Measurements from ENCODE around the gene HECTD4. TPM values are rescaled to one million over a fixed set of nuclear protein-coding genes. Genes with fewer than 3 reads are reported as not detected.

Gene HECTD4
- total RNA-seq, 2 donors from 2014 or later, result 23.3 to 45.2 TPM

DNA sequence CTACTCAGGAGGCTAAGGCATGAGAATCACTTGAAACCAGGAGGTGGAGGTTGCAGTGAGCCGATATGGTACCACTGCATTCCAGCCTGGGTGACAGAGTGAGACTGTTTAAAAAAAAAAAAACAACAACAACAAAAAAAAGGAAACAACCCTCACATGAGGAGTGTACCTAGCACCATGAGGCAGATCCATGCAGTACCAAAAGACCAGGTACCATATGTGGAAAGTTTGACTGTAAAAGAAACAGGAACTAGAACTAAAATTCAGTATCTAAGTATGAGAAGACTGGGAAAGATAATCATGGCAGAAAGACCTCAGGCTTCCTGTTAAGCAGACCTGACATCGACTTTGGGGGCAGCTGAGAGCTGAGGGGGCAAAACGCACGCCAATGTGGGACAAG is 201.8 kb downstream of the HECTD4 start:
- Histone ChIP-seq H3K9me3 (no peaks in the 10 kb centered on the region), H3K36me3 (replicated peaks in 1 of 2; ENCODE audit: insufficient read depth in 1 of 2, low read depth in 2 of 2) (peaks cover 0 to 21% of the 10 kb centered on the region in 2 donors), H3K4me1 (no peaks in the 10 kb centered on the region), H3K27me3 (no peaks in the 10 kb centered on the region), H3K27ac (no peak overlapping the region), H3K4me3 (no peak overlapping the region)
- DNase-seq (no peak), ATAC-seq (no peak)
- TF ChIP-seq POLR2A (IDR thresholded peaks at IDR 0.05), result no peak
- TF ChIP-seq, protein P1, sequence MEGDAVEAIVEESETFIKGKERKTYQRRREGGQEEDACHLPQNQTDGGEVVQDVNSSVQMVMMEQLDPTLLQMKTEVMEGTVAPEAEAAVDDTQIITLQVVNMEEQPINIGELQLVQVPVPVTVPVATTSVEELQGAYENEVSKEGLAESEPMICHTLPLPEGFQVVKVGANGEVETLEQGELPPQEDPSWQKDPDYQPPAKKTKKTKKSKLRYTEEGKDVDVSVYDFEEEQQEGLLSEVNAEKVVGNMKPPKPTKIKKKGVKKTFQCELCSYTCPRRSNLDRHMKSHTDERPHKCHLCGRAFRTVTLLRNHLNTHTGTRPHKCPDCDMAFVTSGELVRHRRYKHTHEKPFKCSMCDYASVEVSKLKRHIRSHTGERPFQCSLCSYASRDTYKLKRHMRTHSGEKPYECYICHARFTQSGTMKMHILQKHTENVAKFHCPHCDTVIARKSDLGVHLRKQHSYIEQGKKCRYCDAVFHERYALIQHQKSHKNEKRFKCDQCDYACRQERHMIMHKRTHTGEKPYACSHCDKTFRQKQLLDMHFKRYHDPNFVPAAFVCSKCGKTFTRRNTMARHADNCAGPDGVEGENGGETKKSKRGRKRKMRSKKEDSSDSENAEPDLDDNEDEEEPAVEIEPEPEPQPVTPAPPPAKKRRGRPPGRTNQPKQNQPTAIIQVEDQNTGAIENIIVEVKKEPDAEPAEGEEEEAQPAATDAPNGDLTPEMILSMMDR (IDR thresholded peaks at IDR 0.05), result no peak
- WGBS, 2 donors, result 94 to 96% methylated on average over 4 of the region's 4 CpGs
- intact Hi-C loops (cut with DNase I), result no loop called here

DNA sequence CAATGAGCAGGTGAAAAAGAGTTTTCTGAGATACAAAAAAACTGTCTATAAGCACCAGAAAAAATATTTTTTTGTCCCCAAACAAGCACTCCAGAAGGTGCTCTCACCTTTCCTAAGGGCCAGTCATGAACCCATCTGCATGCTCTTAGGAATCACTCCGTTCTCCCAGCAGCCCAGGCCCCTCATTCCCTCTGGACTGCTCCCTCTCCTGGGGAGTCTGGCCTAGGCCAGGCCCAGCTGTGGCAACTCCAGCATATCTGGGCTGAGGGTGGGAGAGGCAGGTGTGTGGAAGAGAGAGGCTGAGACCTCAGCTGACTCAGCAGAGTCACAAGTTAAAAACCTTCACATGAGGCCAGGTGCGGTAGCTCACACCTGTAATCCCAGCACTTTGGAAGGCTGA is 202.3 kb downstream of the HECTD4 start:
- no peak overlapping the region for H3K27ac ChIP-seq
- WGBS, 2 donors, result 84 to 85% methylated on average over 1 to 2 of the region's 2 CpGs
- no peaks in the 10 kb centered on the region for H3K4me1 ChIP-seq
- ATAC-seq, result no peak
- no peaks in the 10 kb centered on the region for H3K27me3 ChIP-seq
- no peak overlapping the region for H3K4me3 ChIP-seq
- intact Hi-C loops (cut with DNase I), result no loop called here
- no peaks in the 10 kb centered on the region for H3K9me3 ChIP-seq
- peaks cover 0 to 21% of the 10 kb centered on the region in 2 donors for H3K36me3 ChIP-seq (replicated peaks in 1 of 2; ENCODE audit: insufficient read depth in 1 of 2, low read depth in 2 of 2)
- DNase-seq, result no peak
- TF ChIP-seq, protein P1 (IDR thresholded peaks at IDR 0.05), result no peak

DNA sequence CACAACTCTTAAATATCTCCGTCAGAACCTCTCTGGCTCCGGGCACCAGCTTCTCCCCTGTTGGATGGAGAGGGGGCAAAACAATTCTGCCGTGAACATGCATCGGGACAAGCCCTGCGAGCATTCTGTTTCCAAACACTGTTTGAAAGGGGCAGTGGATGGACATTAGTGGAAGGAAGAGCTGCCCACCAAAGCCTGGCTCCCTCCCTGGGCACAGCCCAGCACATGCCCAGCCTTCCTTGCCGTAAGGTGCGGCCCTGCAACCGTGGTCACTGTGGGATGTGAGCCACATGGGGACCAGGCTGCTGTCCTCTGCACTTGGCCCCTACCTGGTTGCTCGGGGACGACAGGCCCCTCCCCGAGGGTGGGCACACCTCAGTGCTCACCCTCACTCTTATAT is 202.9 kb downstream of the HECTD4 start:
- DNase-seq, result no peak
- TF ChIP-seq, protein P1 (IDR thresholded peaks at IDR 0.05), result no peak
- no peak for TF ChIP-seq POLR2A (IDR thresholded peaks at IDR 0.05)
- no peak for ATAC-seq
- WGBS, 2 donors, result 86 to 92% methylated on average over 8 to 11 of the region's 11 CpGs
- intact Hi-C loops (cut with DNase I), result no loop called here
- Histone ChIP-seq H3K27ac (no peak overlapping the region), H3K36me3 (replicated peaks in 1 of 2; ENCODE audit: insufficient read depth in 1 of 2, low read depth in 2 of 2) (peaks cover 0 to 18% of the 10 kb centered on the region in 2 donors), H3K27me3 (no peaks in the 10 kb centered on the region), H3K4me1 (no peaks in the 10 kb centered on the region), H3K4me3 (no peak overlapping the region), H3K9me3 (no peaks in the 10 kb centered on the region)

DNA sequence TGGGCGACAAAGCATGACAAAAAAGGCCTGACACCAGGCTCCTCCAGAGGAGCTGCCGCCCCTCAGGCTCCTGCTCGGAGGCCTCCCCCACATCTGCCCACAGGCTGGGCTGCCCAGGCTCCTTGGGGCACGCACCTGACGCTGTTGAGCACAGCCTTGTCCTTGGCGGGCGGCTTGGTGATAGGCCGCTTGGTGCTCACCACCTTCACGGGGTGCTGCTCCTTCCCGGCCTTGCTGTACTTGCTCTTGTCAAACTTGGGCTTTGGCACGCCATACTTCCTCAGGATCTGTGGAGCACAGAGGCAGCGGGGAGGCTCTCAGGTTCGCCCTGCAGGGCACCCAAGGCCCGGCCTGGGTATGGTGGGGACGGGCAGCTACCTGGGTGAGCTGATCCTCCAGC is 203.4 kb downstream of the HECTD4 start:
- Histone ChIP-seq H3K4me1 (no peaks in the 10 kb centered on the region), H3K9me3 (no peaks in the 10 kb centered on the region), H3K36me3 (replicated peaks in 1 of 2; ENCODE audit: insufficient read depth in 1 of 2, low read depth in 2 of 2) (peaks cover 0 to 14% of the 10 kb centered on the region in 2 donors), H3K27me3 (no peaks in the 10 kb centered on the region), H3K4me3 (no peak overlapping the region), H3K27ac (no peak overlapping the region)
- 94 to 98% methylated on average over 12 of the region's 15 CpGs for WGBS, 2 donors
- ATAC-seq (no peak), DNase-seq (no peak)
- intact Hi-C loops (cut with DNase I), result no loop called here
- no peak for TF ChIP-seq POLR2A (IDR thresholded peaks at IDR 0.05)
- TF ChIP-seq, protein P1 (IDR thresholded peaks at IDR 0.05), result no peak

- Histone ChIP-seq H3K27me3 (no peaks in the 10 kb centered on the region), H3K4me1 (no peaks in the 10 kb centered on the region), H3K27ac (no peak overlapping the region), H3K9me3 (no peaks in the 10 kb centered on the region), H3K36me3 (replicated peaks in 1 of 2; ENCODE audit: insufficient read depth in 1 of 2, low read depth in 2 of 2) (peaks cover 0 to 20% of the 10 kb centered on the region in 2 donors), H3K4me3 (no peak overlapping the region)
- DNase-seq (no peak), ATAC-seq (no peak)
- 90 to 91% methylated on average over 11 of the region's 11 CpGs for WGBS, 2 donors
- intact Hi-C loops (cut with DNase I), result no loop called here
- no peak for TF ChIP-seq POLR2A (IDR thresholded peaks at IDR 0.05)
- TF ChIP-seq, protein P1 (IDR thresholded peaks at IDR 0.05), result no peak
These were observed 205.8 kb downstream of the HECTD4 start for GRCh38 chr12:112176321-112177010.

Data from body of pancreas (tissue), 4 donors.